HG03097 (cell line): ENCODE results near the gene NECAB3.
"Not testable (repeated sequence)": the region's sequence is repeated elsewhere in the genome, so short reads cannot be mapped to it uniquely, and the experiment has no call there.

ENCODE experiments used
- ATAC-seq: cut with Tn5 transposase; IDR thresholded peaks from one replicate; pipeline ENCODE4 v1.9.1; 2021; ENCODE audit not compliant: unreplicated experiment, low FRiP score

Gene NECAB3

DNA sequence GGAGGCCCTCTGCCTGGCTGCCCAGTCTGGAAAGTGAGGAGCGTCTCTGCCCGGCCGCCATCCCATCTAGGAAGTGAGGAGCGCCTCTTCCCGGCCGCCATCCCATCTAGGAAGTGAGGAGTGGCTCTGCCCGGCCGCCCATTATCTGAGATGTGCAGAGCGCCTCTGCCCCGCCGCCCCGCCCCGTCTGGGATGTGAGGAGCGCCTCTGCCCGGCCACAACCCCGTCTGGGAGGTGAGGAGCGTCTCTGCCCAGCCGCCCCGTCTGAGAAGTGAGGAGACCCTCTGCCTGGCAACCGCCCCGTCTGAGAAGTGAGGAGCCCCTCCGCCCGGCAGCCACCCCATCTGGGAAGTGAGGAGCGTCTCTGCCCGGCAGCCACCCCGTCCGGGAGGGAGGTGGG, 24.7 kb upstream of the NECAB3 start:
- not testable (repeated sequence) for ATAC-seq

DNA sequence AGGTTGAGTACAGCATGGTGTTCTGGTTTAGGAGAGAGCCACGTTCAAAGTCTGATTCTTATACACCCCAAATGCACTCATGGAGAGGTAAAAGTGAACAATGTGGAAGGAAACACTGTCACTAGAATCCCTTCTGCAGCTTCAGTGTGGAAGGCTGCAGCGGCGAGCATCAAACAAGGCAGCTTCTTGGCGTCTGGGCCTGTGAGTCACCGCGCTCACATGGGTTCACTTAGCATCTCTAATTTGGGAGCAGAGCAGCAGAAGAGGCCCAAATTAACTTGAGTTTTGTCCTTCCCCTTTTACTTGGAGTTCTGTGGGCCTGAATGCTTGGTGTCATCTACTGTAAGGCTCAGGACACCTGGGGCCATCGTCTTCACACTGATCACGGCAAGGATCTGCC, 22.9 kb upstream of the NECAB3 start:
- no peak for ATAC-seq

DNA sequence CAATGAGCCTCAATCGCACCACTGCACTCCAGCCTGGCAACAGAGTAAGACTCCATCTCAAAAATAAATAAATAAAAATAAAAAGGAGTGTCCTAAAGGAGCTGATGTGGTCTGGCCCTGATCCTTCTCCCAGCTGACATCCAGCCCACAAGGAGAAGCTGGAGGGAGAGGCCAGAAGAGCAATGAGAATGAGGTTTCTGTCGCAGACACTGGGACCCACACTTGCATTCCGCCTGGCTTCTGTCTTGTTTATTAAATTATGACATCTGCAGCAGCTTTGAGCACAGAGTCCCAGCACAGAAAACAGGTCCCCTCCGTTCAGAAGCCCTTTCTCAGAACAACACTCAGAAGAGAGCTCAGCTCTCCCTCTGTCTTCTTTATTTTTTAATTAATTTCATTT, 22.2 kb upstream of the NECAB3 start:
- ATAC-seq, result no peak

DNA sequence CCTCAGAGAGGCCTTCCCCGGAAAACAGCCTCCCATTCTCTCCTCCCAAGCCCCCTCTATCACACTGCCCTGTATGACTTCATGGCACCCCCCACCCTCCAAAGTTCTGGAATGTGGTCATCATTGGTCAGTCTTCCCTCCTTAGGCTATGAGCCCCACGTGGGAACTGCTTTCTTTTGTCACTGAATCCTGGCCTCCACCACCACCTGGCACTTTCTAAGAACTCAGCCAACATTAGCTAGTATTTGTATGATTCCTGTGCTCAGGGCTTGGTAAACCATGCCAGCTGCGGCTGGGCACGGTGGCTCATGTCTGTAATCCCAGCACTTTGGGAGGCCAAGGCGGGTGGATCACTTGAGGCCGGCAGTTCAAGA, 20.4 kb upstream of the NECAB3 start:
- ATAC-seq, result no peak

DNA sequence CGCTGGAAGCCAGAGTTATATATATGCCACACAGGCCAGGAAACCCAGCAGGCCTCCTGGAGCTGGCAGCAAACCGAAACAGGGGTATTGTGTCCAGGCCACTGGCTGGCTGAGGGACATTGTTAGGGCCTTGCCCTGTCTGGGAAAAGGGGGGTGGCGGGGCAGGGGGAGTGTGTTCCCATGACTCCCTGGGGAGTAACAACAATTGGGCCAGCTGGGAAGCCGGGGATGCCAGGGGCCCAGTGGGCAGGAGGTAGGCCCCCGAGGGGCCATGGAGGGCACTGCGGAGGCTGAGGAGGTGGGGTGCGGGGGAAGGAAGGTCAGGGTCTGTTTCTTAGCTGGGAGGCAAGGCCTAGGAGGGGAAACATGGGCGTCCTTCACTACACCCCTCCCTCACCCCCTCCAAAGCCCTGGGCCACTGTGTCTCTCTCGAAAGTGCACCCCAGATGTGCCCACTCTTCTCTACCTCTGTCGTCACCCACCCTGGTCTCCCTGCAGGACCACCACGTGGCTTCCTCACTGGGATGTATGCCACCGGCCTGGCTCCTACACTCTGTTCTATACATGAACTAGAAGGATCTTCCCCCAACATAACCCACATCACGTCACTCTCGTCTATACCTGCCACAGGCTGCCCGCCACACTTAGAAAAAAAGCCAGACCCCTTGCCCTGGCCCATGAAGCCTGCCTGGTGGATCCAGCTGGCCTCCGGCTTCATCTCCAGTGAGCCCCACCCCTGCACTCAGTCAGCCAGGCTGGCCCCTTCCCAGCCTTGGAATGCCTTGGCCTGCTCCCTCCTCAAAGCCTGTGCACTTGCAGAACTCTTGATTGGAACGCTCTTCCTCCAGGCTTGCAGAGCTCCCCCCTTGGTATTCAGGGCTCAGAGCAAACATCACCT, 19.8 kb upstream of the NECAB3 start:
- no peak for ATAC-seq

DNA sequence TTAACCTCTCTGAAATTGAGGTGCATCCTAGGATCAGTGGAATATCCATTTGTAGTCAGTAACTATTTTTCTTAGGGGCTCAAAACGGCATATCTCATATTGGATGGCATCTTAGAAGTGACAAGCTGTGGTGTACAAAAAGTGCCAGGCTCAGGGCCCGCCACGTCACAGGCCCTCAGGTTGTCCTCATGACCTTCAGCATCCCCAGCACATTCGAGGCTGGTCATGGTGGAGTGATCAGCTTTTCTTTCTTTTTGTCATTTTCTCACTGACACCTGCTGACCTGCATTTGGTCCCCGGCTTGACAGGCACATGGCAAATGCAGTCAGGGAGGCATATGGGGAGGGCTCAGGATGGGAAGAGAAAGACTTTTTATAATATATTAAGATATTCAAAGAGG, 19.1 kb upstream of the NECAB3 start:
- no peak for ATAC-seq

DNA sequence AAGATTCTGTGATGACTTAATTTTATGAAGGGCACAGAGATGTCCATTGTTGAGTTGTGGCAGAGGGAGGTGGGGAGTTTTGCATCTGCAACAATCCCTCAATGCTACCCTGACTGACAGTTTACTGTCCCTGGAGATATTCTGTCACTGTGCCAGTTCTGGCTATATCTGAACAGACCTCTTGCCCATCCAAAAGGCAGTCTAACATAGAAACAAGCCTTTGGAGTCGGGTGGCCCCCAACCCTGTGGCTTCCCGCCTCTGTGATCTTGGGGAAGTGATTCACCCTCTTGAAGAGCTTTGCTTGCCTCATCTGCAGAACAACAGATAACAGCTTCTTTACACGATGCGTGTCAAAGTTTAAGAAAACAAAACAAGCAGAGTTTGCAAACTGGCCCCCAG, 15.7 kb upstream of the NECAB3 start:
- ATAC-seq, result no peak

DNA sequence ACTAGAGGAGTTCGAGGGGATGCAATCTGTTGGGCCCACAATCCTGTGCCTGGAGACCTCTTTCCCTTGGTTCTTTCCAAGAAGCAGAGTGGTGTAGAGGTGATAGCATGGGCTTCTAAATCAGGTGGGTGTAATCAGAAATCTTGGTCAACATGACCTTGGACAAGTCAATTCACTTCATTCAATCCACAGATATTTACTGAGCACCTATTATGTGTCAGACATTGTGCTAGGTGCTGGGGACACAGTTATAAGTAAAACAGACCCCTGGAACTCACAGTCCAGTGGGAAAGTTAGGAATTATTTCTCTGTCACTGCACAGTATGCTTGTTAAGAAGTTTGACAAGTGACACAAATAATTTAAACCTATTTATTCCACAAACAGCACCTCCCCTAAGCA, 15.3 kb upstream of the NECAB3 start:
- no peak for ATAC-seq

DNA sequence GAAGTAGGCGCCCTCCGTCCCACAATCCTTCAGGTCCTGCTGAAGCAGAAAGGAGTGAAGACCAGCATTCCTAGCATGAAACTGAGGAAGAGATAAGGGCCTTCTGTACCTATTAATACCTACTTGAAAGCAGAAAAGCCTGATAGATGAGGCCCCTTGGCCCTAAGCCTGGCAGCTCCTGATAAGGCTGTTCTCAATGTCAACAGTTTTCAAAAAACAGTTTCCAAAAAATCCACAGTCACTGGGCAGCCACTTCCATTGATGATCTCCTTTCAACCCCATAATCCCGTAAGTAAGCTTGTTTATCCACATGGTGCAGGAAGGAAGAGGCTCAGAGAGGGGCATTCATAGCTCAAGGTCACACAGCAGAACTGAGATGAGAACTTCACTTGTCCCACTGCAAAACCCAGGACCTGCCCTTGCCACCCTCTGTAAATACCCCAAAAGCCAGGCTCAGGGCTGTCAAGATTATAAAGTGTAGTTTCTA, 14.8 kb upstream of the NECAB3 start:
- ATAC-seq, result no peak

DNA sequence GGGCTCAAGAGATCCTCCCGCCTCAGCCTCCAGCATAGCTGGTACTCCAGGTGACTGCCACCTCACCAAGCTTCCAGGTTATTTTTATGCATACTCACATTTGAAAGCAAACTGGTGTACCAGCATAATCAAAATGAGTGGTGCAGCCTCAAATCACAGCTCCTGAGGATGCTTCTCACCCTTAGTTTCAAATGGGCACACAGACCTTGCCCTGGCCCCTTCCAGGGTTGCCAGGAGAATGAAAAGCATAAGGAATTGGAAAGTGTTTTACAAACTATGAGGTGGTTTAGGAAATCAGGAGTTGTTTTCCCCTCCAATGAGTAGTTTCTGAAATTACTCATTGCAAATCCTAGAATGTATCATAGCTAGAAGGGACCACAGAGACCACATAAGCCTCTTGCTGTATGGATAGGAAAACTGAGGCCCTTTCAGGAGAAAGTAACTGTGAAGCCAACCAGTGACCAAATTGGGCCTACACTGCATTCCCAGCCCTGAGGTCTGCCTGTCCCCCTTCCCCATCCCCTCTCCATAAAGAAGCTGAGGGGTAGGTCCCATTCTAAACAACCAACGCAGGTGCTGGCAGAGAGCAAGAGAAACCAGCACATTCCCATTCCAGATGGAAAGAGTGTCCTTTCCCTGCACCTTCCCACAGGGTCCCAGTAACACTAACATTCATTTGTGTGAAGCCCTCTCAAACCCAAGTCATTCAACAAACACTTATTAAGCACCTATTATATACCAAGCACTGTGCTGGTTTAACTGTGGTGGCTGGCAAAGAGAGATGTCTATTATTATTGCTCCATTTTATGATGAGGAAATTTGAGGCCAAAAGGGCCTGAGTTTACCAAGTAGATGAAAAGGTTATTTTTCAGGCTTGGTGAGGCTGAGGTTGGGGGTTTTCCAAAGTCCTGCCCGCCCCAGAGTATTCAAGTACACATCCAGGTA, 14.0 kb upstream of the NECAB3 start:
- ATAC-seq, result no peak

DNA sequence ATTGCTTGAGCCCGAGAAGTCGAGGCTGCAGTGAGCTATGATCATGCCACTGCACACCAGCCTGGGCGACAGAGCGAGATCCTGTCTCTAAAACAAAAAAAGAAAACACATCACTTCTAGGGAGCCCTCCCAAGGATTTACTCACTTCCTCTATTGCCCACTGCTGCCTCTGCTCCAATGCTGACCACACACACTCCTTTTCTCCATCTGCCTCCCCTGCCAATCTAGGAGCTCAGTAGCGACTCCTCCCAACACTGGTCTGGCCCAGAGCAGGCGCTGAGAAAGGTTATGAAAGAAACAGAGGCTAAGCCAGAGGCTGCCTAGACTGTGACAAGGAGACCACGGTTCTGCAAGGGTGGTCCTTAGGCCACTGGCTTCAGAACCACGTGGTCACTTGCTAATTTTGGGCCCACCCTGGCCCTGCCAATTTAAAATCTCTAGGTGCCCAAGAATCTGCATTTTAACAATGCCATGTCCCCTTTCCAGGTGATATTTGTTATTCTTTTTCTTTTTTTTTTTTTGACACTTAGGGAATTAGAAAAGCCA, 13.2 kb upstream of the NECAB3 start:
- no peak for ATAC-seq

DNA sequence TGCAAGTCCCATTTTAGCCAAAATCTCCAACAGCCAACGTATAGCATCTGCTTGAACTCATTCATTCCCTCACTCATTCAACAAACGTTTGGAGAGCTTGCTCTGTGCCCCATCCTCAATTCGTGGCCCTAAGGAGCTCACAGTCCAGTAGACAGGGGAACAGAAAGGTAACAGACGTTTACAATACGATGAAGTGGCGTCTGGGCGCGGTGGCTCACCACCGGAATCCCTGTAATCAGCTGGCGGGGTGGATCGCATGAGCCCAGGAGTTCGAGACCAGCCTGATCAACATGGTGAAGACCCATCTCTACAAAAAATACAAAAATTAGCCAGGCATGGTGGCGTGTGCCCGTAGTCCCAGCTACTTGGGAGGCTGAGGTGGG, 12.7 kb upstream of the NECAB3 start:
- ATAC-seq, result no peak

DNA sequence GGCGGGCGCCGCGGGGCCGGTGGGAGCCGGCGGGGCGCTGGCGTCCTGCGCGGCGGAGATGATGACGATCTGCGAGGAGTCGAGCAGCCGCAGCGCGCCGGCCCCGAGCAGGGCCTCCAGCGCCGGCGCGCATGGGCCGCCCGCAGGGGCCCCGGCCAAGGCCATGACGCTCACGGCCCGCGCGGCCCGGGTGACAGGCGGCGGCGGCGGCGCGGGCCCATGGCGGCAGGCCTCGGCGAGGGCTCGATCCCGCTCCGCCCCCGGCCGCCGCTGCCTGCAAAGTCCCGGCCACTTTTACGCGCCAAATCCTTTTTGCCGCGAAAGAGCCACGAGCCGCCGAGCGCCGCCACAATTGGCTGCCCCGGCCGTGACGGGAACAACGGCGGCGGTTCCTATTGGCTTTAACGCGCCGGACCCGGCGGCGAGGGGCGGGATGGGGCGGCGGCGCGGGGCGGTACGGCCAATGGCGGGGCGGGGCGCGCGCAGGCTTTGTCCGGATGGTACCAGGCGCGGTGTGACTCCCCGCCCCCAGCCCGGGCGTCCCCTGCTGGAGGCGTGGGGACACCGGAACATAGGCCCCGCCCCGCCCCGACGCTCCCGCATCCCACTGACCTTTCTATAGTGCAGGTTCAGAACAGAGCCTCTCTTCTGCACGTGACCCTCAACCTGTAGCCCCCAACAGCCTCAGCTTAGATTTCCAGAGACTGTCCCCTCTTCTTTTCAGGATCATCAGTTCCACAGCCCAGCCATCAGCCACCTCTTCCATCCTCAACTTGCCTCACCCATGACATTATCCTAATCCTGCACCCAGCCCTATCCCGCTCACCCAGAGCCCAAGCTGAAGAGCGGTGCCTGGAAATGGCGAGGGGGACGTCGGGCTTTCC, 12.1 kb upstream of the NECAB3 start, which contains the start of gene E2F1:
Gene E2F1 (minus strand): TSS at position 286 of the 884 bp plus-strand sequence. CDS start 121 bp downstream, at position 165.
- ATAC-seq, result peak; percentile 73

DNA sequence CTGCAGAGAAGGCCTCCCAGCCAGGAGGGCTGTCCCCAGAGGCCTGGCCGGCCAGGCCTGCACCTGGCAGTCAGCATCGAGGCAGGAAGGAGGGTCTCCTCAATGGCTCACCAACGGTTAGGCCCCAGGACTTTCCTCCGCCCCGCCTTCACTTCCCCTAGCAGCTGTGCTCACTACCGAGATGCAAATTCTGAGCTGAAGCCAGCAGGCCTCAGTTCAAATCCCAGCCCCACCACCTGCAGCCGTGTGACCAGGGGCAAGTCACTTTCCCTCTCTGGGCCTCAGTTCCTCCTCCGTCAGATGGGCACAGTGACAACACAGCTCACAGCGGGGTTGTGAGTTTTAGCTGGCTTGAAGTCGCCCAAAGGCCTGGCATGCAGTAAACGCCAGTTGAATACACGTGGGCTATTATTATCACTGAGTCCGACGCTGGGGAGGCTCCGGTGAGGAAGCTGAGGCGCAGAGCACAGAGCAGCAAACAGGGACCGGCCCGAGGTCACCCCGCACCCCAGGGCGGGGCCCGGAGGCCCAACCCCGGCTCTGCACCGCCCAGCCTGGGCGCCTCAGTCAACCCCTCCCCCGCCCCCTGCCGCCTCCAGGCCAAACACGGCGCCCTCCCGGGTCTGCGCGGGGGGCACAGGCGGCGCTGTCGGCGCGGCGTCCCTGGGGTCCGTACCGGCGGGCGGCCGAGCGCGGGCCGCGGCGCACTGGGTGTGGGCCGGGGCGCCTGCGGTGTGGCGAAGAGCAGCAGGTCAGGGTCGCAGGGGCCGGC, 11.3 kb upstream of the NECAB3 start:
- ATAC-seq, result peak; percentile 29

DNA sequence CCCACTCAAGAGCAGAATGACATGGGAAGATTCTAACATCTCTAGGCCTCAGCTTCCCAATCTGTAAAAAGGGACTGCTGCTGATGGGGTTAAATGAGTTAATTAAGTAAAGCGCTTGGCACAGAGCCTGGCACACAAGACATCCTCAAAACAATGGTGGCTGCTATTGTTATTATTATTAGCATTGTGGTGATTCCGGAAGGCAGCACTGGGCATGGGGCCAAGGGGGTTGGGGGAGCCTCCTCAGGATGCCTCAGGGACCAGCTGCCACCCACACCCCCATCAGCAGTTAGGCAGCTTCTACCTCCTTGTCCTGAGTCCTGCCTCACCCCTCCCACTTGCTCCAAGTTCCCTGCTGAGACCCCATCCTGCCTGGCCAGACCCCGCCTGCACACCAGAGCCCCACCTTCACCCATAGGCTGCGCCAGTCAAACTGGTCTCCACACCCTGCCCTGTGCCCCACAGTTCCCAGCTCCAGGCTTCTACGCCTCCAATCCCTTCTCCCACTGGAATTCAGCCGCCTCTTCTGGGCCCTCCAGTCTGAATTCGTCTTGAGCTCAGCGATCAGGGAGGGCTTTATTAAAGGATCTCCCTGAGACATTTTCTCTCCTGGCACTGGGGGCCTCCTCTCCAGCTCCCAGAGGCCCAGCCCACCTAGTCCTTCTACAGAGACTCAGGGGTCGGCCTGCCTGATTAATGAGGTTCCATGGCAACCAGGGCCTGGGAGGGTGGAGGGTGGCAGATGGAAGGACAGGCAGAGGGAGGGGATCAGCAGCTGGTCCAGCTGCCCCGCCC, 10.5 kb upstream of the NECAB3 start:
- no peak for ATAC-seq

DNA sequence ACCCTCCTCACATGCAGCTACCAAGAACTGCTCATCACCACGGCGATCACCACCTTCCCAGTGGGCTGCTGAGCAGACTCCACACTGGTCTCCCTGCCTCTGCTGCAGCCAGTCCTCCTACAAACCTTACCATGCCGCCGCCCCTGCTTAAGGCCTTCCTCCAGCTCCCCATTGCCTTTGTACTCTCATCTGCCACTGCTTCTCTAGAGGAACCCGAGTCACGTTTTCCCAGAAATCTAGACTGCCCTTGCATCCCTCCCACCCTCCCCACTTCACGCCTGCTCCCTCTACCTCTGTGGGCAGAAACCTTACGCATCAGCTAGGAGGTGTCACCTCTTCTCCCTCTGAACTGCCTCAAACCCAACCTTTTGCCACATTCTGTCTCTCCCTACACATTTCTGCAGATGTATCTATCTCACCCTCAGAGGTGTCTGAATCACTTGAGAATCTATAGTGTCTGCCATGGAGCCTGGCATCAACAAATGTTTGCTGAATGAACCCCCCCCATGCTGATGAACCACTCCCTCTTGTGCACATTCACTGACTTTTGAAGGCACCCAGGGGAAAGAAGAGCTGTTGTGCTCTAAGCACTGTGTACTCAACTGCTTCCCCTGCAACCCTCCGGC, 7.6 kb upstream of the NECAB3 start:
- ATAC-seq, result no peak

DNA sequence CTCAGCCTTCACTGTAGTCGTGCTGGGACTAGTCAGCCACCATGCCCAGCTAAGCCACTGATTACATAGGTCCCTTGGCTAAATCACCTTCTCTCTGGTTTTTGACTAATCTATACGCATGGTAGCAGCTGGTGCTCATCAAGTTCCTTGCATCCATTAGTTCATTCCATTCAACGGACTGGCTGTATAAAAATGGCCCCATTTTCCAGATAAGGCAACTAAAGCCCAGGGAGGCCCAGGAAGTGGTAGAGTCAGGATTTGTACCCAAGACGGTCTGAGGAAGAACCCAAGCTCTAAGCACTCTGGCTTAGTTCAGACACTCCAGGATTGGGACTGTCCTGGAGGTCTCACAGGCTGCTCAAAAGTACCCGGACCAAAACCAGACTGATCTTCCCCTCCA, 7.1 kb upstream of the NECAB3 start:
- ATAC-seq, result no peak

DNA sequence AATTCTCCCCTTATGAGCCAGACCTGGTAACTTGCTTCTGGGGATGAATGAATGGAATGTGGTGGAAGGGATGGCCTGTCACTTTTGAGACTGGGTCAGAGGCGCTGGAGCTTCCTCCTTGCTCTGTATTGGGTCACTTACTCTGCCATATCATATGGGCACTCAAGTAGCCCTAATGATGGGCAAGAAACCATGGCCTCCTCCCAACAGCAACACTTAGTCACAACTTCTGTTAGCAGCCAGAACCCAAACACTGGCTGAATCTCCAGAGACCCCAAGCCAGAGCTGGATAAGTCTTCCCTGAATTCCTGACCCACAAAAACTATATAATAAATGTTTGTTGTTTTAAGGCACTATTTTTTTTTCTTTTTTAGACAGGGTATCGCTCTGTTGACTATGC, 6.5 kb upstream of the NECAB3 start:
- no peak for ATAC-seq
